ENCODE results near the gene TERB1.

DNA sequence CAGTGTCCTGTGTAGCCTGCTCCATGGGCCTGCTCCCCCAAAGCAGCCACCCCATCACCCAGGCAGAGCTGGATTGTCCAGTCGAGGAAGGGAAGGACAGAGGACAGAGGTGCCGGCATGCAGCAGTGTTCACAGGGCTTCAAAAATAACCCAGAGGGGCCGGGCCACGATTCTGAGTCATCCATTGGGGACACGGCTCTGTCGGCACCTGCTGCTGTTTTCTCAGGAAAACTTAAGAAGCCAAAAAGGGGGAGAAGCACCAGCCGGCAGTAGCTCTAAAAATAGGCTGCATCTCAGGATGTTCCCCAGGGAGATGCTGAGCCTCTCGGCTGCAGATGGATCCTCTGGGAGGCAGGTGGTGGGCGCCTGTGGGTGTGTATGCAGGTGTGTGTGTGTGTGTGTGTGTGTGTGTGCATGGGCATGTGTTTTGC lies 44.4 kb upstream of the TERB1 start:
- TF ChIP-seq ZNF24 (IDR thresholded peaks at IDR 0.05): no peak
- no peak for TF ChIP-seq MXD4 (CRISPR knock-in tag; IDR thresholded peaks at IDR 0.05)
- no peak for TF ChIP-seq YY1 (IDR thresholded peaks at IDR 0.05; ENCODE audit: insufficient read depth, insufficient replicate concordance, low read depth, low read length)
- TF ChIP-seq, protein P1, sequence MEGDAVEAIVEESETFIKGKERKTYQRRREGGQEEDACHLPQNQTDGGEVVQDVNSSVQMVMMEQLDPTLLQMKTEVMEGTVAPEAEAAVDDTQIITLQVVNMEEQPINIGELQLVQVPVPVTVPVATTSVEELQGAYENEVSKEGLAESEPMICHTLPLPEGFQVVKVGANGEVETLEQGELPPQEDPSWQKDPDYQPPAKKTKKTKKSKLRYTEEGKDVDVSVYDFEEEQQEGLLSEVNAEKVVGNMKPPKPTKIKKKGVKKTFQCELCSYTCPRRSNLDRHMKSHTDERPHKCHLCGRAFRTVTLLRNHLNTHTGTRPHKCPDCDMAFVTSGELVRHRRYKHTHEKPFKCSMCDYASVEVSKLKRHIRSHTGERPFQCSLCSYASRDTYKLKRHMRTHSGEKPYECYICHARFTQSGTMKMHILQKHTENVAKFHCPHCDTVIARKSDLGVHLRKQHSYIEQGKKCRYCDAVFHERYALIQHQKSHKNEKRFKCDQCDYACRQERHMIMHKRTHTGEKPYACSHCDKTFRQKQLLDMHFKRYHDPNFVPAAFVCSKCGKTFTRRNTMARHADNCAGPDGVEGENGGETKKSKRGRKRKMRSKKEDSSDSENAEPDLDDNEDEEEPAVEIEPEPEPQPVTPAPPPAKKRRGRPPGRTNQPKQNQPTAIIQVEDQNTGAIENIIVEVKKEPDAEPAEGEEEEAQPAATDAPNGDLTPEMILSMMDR (CRISPR knock-in tag; IDR thresholded peaks at IDR 0.05): no peak
- TF ChIP-seq PHF21A (CRISPR knock-in tag; IDR thresholded peaks at IDR 0.05): no peak
- TF ChIP-seq, protein P2, sequence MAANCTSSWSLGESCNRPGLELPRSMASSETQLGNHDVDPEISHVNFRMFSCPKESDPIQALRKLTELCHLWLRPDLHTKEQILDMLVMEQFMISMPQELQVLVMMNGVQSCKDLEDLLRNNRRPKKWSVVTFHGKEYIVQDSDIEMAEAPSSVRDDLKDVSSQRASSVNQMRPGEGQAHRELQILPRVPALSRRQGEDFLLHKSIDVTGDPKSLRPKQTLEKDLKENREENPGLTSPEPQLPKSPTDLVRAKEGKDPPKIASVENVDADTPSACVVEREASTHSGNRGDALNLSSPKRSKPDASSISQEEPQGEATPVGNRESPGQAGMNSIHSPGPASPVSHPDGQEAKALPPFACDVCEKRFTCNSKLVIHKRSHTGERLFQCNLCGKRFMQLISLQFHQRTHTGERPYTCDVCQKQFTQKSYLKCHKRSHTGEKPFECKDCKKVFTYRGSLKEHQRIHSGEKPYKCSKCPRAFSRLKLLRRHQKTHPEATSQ (CRISPR knock-in tag; IDR thresholded peaks at IDR 0.05; ENCODE audit: borderline replicate concordance): no peak
- TF ChIP-seq ZNF235 (CRISPR knock-in tag; IDR thresholded peaks at IDR 0.05; ENCODE audit: borderline replicate concordance): no peak
- TF ChIP-seq, protein P3, sequence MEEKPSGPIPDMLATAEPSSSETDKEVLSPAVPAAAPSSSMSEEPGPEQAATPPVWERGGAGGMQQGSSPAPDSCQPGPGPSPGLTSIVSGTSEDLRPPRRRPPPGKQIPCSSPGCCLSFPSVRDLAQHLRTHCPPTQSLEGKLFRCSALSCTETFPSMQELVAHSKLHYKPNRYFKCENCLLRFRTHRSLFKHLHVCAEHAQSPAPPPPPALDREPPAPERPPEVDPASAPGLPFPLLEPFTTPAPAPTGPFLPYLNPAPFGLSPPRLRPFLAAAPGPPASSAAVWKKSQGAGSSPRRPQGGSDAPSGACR (CRISPR knock-in tag; IDR thresholded peaks at IDR 0.05): no peak
- no peak for TF ChIP-seq TAF1 (CRISPR knock-in tag; IDR thresholded peaks at IDR 0.05)
- no peak for TF ChIP-seq EZH2 (conservative IDR thresholded peaks at IDR 0.05; ENCODE audit: low read depth, low read length)
- no peak for TF ChIP-seq TCF12 (IDR thresholded peaks at IDR 0.05)
- TF ChIP-seq TCF12 (CRISPR knock-in tag; IDR thresholded peaks at IDR 0.05): no peak
- TF ChIP-seq U2AF2 (IDR thresholded peaks at IDR 0.05; ENCODE audit: low read depth, low read length): no peak
- TF ChIP-seq POLR2A (IDR thresholded peaks at IDR 0.05; ENCODE audit: insufficient read depth in 1 of 2, low read depth in 2 of 2, low read length in 2 of 2): no peak
- no peak for TF ChIP-seq U2AF1 (optimal IDR thresholded peaks at IDR 0.05; ENCODE audit: low read depth, low read length)
